ENCODE results near the gene ZFP64. TPM values are rescaled to one million over a fixed set of nuclear protein-coding genes. Genes with fewer than 3 reads are reported as not detected.

The ZFP64 gene
- total RNA-seq, 2 donors from 2014 or later = 11.5 to 14.4 TPM

DNA sequence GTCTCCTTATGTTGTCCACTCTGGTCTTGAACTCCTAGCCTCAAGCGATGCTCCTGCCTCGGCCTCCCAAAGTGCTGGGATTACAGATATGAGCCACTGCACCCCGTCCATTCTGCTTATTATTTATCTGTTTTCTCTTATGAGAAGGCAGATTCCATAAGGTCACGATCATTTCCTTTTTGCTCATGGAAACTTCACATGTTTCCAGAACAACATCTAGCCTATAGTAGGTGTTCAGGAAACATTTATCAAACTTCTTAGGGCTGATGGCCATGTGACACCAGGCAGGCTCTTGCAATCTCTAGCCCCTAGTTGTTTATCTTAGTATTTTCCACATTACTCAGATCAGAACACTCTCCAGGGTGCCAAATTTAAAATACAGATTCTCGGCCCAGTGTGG, 61.2 kb downstream of the ZFP64 start:
- ATAC-seq (ENCODE audit: insufficient number of reproducible peaks, low FRiP score, low read depth) (no peak), DNase-seq (ENCODE audit: low spot score) (no peak)
- no peaks in the 10 kb centered on the region for H3K27me3 ChIP-seq (replicated peaks; ENCODE audit: insufficient read depth)

DNA sequence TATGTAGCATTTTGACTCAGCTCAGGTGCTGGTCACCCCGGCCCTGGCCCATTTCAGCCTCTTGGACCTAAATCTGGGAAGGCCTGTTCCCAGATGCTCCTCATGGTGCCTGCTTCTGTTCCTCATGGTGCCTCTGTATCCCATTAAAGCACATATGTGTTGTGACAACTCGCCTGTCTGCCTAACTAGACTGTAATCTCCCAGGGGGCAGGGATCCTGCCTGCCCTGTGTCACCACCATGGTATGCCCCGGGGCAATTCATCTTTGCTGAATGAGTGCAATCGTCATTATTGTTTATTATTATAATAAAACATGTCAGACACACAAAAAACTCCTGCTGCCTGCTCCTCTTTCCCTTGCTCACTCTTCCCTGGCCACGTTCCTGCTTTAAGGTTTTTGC, 62.0 kb downstream of the ZFP64 start:
- DNase-seq (ENCODE audit: low spot score) = no peak
- no peaks in the 10 kb centered on the region for H3K27me3 ChIP-seq (replicated peaks; ENCODE audit: insufficient read depth)
- H3K4me1 ChIP-seq (ENCODE audit: control insufficient read depth in 1 of 2, low read depth in 2 of 2) = no peaks in the 10 kb centered on the region
- peaks cover 3% of the 10 kb centered on the region for H3K9me3 ChIP-seq
- TF ChIP-seq, protein P1, sequence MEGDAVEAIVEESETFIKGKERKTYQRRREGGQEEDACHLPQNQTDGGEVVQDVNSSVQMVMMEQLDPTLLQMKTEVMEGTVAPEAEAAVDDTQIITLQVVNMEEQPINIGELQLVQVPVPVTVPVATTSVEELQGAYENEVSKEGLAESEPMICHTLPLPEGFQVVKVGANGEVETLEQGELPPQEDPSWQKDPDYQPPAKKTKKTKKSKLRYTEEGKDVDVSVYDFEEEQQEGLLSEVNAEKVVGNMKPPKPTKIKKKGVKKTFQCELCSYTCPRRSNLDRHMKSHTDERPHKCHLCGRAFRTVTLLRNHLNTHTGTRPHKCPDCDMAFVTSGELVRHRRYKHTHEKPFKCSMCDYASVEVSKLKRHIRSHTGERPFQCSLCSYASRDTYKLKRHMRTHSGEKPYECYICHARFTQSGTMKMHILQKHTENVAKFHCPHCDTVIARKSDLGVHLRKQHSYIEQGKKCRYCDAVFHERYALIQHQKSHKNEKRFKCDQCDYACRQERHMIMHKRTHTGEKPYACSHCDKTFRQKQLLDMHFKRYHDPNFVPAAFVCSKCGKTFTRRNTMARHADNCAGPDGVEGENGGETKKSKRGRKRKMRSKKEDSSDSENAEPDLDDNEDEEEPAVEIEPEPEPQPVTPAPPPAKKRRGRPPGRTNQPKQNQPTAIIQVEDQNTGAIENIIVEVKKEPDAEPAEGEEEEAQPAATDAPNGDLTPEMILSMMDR (IDR thresholded peaks at IDR 0.05) = no peak
- H3K4me3 ChIP-seq = no peak overlapping the region
- no peak for ATAC-seq (ENCODE audit: insufficient number of reproducible peaks, low FRiP score, low read depth)
- no peaks in the 10 kb centered on the region for H3K36me3 ChIP-seq
- no peak overlapping the region for H3K27ac ChIP-seq

More for the DNA sequence above, 61.2 kb downstream of the ZFP64 start:
- H3K9me3 ChIP-seq = peaks cover 3% of the 10 kb centered on the region
- no peaks in the 10 kb centered on the region for H3K36me3 ChIP-seq
- TF ChIP-seq, protein P1 (IDR thresholded peaks at IDR 0.05) = no peak
- no peaks in the 10 kb centered on the region for H3K4me1 ChIP-seq (ENCODE audit: control insufficient read depth in 1 of 2, low read depth in 2 of 2)
- no peak overlapping the region for H3K27ac ChIP-seq
- H3K4me3 ChIP-seq = no peak overlapping the region

DNA sequence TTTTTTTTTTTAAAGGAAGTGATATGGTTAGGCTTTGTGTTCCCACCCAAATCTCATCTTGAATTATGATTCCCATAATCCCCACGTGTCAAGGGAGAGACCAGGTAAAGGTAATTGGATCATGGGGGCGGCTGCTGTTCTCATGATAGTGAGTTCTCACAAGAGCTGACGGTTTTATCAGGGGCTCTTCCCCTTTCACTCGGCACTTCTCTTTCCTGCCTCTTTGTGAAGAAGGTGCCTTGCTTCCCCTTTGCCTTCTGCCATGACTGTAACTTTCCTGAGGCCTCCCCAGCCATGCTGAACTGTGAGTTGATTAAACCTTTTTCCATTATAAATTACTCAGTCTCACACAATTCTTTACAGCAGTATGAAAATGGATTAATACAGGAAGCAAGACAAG, 64.3 kb downstream of the ZFP64 start:
- TF ChIP-seq, protein P1 (IDR thresholded peaks at IDR 0.05) = no peak
- Histone ChIP-seq H3K36me3 (no peaks in the 10 kb centered on the region), H3K9me3 (peaks cover 3% of the 10 kb centered on the region), H3K4me1 (ENCODE audit: control insufficient read depth in 1 of 2, low read depth in 2 of 2) (no peaks in the 10 kb centered on the region), H3K27ac (no peak overlapping the region), H3K4me3 (no peak overlapping the region), H3K27me3 (replicated peaks; ENCODE audit: insufficient read depth) (no peaks in the 10 kb centered on the region)
- DNase-seq (ENCODE audit: low spot score) = no peak
- ATAC-seq (ENCODE audit: insufficient number of reproducible peaks, low FRiP score, low read depth) = no peak

DNA sequence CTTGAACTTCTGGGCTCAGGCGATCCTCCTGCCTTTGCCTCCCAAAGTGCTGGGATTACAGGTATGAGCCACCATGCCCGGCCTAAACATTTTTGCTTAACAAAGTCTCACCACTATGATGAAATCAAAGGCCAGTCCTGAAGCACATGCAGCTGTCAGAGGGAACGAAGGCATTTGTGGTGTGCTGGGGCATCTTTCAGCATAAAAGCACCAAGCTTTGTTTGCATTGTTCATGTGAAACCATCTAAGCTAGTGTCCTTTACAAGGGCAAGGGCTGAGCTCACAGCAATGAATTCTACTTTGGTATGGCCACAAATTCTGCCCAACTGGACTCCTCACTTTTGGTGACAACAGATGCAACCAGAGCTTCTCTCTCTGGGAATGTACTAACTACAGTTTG, 66.8 kb downstream of the ZFP64 start:
- H3K4me3 ChIP-seq = no peak overlapping the region

DNA sequence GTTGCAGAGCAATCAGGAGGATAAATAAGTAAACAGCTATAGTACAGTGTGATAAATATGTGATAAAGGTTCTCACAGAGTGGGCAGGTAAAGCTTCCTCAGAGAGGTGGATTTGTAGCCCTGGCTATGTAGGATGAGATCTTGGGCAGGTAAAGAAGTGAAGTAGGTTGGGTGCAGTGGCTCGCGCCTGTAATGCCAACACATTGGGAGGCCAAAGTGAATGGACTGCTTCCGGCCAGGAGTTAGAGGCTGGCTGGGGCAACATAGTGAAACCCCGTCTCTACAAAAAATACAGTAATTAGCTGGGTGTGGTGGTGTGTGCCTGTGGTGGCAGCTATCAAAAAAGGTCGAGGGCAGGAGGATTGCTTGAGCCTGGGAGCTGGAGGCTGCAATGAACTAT, 72.9 kb downstream of the ZFP64 start:
- no peaks in the 10 kb centered on the region for H3K27me3 ChIP-seq (replicated peaks; ENCODE audit: insufficient read depth)
- no peak for ATAC-seq (ENCODE audit: insufficient number of reproducible peaks, low FRiP score, low read depth)
- no peaks in the 10 kb centered on the region for H3K4me1 ChIP-seq (ENCODE audit: control insufficient read depth in 1 of 2, low read depth in 2 of 2)
- no peak overlapping the region for H3K4me3 ChIP-seq
- H3K36me3 ChIP-seq = no peaks in the 10 kb centered on the region
- no peak overlapping the region for H3K27ac ChIP-seq
- H3K9me3 ChIP-seq = no peaks in the 10 kb centered on the region
- TF ChIP-seq, protein P1 (IDR thresholded peaks at IDR 0.05) = no peak
- no peak for DNase-seq (ENCODE audit: low spot score)

More for the DNA sequence above, 66.8 kb downstream of the ZFP64 start:
- TF ChIP-seq, protein P1 (IDR thresholded peaks at IDR 0.05) = no peak
- Histone ChIP-seq H3K9me3 (no peaks in the 10 kb centered on the region), H3K4me1 (ENCODE audit: control insufficient read depth in 1 of 2, low read depth in 2 of 2) (no peaks in the 10 kb centered on the region), H3K27me3 (replicated peaks; ENCODE audit: insufficient read depth) (no peaks in the 10 kb centered on the region), H3K27ac (no peak overlapping the region), H3K36me3 (no peaks in the 10 kb centered on the region)
- ATAC-seq (ENCODE audit: insufficient number of reproducible peaks, low FRiP score, low read depth) = no peak
- no peak for DNase-seq (ENCODE audit: low spot score)
